OCI-LY7 (cell line): ENCODE measurements around the gene DISP2.

ENCODE experiments used
- EZH2phosphoT487 ChIP-seq: fragments of 200-600 bp; sonication (generic); IDR thresholded peaks from 2 replicates; pipeline ENCODE4 v1.6.1; 2018; ENCODE audit warnings: low read depth, borderline replicate concordance, mild to moderate bottlenecking, mixed run types, antibody characterized with exemption, low read length, moderate library complexity, mixed read lengths
- TF ChIP-seq, protein P1 (sequence below): fragments of 200-600 bp; sonication (generic); conservative IDR thresholded peaks from 2 replicates; pipeline ENCODE4 v1.5.1; 2014; ENCODE audit warnings: mild to moderate bottlenecking, antibody characterized with exemption, low read length, moderate library complexity, mixed read lengths

- TF ChIP-seq, protein P1, sequence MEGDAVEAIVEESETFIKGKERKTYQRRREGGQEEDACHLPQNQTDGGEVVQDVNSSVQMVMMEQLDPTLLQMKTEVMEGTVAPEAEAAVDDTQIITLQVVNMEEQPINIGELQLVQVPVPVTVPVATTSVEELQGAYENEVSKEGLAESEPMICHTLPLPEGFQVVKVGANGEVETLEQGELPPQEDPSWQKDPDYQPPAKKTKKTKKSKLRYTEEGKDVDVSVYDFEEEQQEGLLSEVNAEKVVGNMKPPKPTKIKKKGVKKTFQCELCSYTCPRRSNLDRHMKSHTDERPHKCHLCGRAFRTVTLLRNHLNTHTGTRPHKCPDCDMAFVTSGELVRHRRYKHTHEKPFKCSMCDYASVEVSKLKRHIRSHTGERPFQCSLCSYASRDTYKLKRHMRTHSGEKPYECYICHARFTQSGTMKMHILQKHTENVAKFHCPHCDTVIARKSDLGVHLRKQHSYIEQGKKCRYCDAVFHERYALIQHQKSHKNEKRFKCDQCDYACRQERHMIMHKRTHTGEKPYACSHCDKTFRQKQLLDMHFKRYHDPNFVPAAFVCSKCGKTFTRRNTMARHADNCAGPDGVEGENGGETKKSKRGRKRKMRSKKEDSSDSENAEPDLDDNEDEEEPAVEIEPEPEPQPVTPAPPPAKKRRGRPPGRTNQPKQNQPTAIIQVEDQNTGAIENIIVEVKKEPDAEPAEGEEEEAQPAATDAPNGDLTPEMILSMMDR = no peak
- TF ChIP-seq EZH2phosphoT487 = no peak
Measured at GRCh38 chr15:40420793-40421192, 62.8 kb downstream of the DISP2 start.
